Transverse colon (tissue), 4 donors: ENCODE data around the gene ARHGAP12. TPM values are rescaled to one million over a fixed set of nuclear protein-coding genes. Genes with fewer than 3 reads are reported as not detected.
"Not testable (repeated sequence)": the region's sequence is repeated elsewhere in the genome, so short reads cannot be mapped to it uniquely, and the experiment has no call there.

Experiments
- DNase-seq: peaks from one replicate; pipeline ENCODE4 v3.0.0-alpha.2; 2019
- H3K27ac ChIP-seq, 4 donors: fragments of 200-600 bp; sonication (generic); 2 replicates each; pipeline ENCODE4 v1.5.1; 2016 to 2018; ENCODE audit warnings: inconsistent platforms in 4 of 4
- H3K27me3 ChIP-seq: fragments of 200-600 bp; sonication (generic); 2 replicates; pipeline ENCODE4 v1.5.1; 2017; ENCODE audit warnings: inconsistent platforms
- H3K36me3 ChIP-seq, 4 donors: fragments of 200-600 bp; sonication (generic); 2 replicates each; pipeline ENCODE4 v1.5.1; 2017 to 2019; ENCODE audit warnings: inconsistent platforms in 4 of 4
- H3K4me1 ChIP-seq, 4 donors: fragments of 200-600 bp; sonication (generic); 2 replicates each; pipeline ENCODE4 v1.5.1; 2017 to 2020; ENCODE audit warnings: inconsistent platforms in 4 of 4
- H3K4me3 ChIP-seq, 4 donors: fragments of 200-600 bp; sonication (generic); 1 replicate in 1 of 4; 2 replicates in 3 of 4; pipeline versions ENCODE4 v1.5.1 to v1.6.1; 2017 to 2019; ENCODE audit warnings: inconsistent platforms in 4 of 4
- H3K9me3 ChIP-seq, 2 donors: fragments of 200-600 bp; sonication (generic); 2 replicates each; pipeline ENCODE4 v1.5.1; 2017 to 2019; ENCODE audit warnings: inconsistent platforms in 2 of 2
- CTCF ChIP-seq, 5 experiments: fragments of 200-600 bp in 3 of 5; fragments of 450-650 bp in 2 of 5; sonication (generic) in 3 of 5; IDR thresholded peaks; 1 replicate in 2 of 5; 2 replicates in 3 of 5; pipeline ENCODE4 v1.5.1; 2016 to 2017; ENCODE audit warnings: antibody characterized with exemption in 5 of 5, inconsistent platforms in 3 of 5, mild to moderate bottlenecking in 2 of 5, moderate library complexity in 1 of 5
- EP300 ChIP-seq: sonication (generic); formaldehyde crosslinking; IDR thresholded peaks from one replicate; pipeline ENCODE4 v1.6.1; 2017; ENCODE audit warnings: antibody characterized with exemption, low read depth
- POLR2A ChIP-seq: fragments of 450-650 bp; IDR thresholded peaks from one replicate; pipeline ENCODE4 v1.6.1; 2016; ENCODE audit warnings: antibody characterized with exemption, mild to moderate bottlenecking, moderate library complexity
- POLR2AphosphoS5 ChIP-seq, 3 donors: sonication (generic); formaldehyde crosslinking; IDR thresholded peaks; one replicate each; pipeline ENCODE4 v1.6.1; 2016; ENCODE audit warnings: antibody characterized with exemption in 3 of 3
- WGBS, 2 donors: methylation state at CpG; one replicate each; pipeline ENCODE4 v1.1.5; 2018; ENCODE audit warnings: low coverage in 1 of 2; 5-methylcytosine and 5-hydroxymethylcytosine counted together
- in situ Hi-C, 4 donors: fragments of 200-750 bp; cut with MboI; loops; one replicate each; pipeline versions ENCODE4 v1.15.0 to v1.15.1; 2017; ENCODE audit warnings: low sequenced_read_pairs in 3 of 4, low pct_ligation_motif_present in 1 of 4, low pct_unique_long_range_greater_than_20kb in 1 of 4
- intact Hi-C: fragments of 100-400 bp; cut with DNase I; formaldehyde crosslinking; loops from one replicate; pipeline ENCODE4 v1.15.1; 2023; ENCODE audit warnings: low total_unique reads
- total RNA-seq, 4 donors: library from RNA; depleted of rRNA; stranded (reverse); fragments of >200 nt; gene quantifications; one replicate each; pipeline ENCODE4 v1.1.0, GENCODE V29; 2016

The ARHGAP12 gene
- total RNA-seq, 4 donors from 2014 or later: 19.9 to 60.5 (median 46.1) TPM

DNA sequence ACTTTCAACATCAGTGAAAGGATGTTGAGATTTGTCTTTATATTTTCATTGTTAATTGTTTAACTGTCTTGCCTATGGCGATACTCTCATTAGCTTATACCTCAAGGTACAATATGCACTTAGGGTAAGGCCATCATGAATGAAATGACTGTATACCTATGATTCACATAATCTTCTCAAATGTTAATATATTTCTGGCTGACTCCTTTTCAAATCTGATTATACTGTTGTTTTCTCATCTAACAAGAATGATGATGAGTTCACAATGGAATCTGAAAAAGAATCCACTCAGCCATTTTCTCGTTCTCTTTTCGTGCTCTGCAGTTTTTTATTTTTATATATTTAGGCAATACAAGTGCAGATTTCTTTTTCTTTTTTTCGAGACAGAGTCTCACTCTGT, 159.1 kb downstream of the ARHGAP12 start:
- 63 to 66% methylated on average over 4 of the region's 4 CpGs for WGBS, 2 donors
- TF ChIP-seq EP300 (no peak), POLR2A (no peak), CTCF (IDR thresholded peaks at IDR 0.05) (no peak), POLR2AphosphoS5 (IDR thresholded peaks at IDR 0.05) (no peak)
- H3K4me3 ChIP-seq: no peak overlapping the region
- no peaks in the 10 kb centered on the region for H3K27me3 ChIP-seq
- intact Hi-C loops (no loop called here), in situ Hi-C loops (loop anchor here in 2 of 4 donors (25.0 kb wide), 2 partner anchors 632 to 982 kb away; no protein-coding TSS in a partner anchor)
- no peak for DNase-seq
- H3K27ac ChIP-seq: no peak overlapping the region
- no peaks in the 10 kb centered on the region for H3K36me3 ChIP-seq
- H3K9me3 ChIP-seq: no peaks in the 10 kb centered on the region
- H3K4me1 ChIP-seq: no peaks in the 10 kb centered on the region

GRCh38 chr10:31768935-31769334, 159.7 kb downstream of the ARHGAP12 start:
- H3K9me3 ChIP-seq, H3K4me1 ChIP-seq, H3K36me3 ChIP-seq, intact Hi-C loops, H3K4me3 ChIP-seq, DNase-seq, H3K27ac ChIP-seq, H3K27me3 ChIP-seq: not testable (repeated sequence)
- WGBS, 2 donors: 85 to 91% methylated on average over 7 of the region's 7 CpGs
- in situ Hi-C loops: loop anchor here in 2 of 4 donors (25.0 kb wide), 2 partner anchors 632 to 982 kb away; no protein-coding TSS in a partner anchor

- H3K4me3 ChIP-seq: no peak overlapping the region
- 86 to 100% methylated on average over 1 of the region's 1 CpG for WGBS, 2 donors
- in situ Hi-C loops (loop anchor here in 2 of 4 donors (25.0 kb wide), 2 partner anchors 631 to 981 kb away; no protein-coding TSS in a partner anchor), intact Hi-C loops (no loop called here)
- H3K27me3 ChIP-seq: no peaks in the 10 kb centered on the region
- no peak for DNase-seq
- H3K4me1 ChIP-seq: no peaks in the 10 kb centered on the region
- H3K36me3 ChIP-seq: no peaks in the 10 kb centered on the region
- H3K27ac ChIP-seq: no peak overlapping the region
- TF ChIP-seq POLR2AphosphoS5 (IDR thresholded peaks at IDR 0.05) (no peak), EP300 (no peak)
- H3K9me3 ChIP-seq: no peaks in the 10 kb centered on the region
Measured at GRCh38 chr10:31768467-31768866, 160.2 kb downstream of the ARHGAP12 start.

GRCh38 chr10:31765541-31765940, 163.1 kb downstream of the ARHGAP12 start:
- no peak for DNase-seq
- Histone ChIP-seq H3K9me3 (no peaks in the 10 kb centered on the region), H3K36me3 (no peaks in the 10 kb centered on the region), H3K27ac (no peak overlapping the region), H3K27me3 (no peaks in the 10 kb centered on the region), H3K4me3 (no peak overlapping the region), H3K4me1 (peaks cover 2 to 7% (median 6%) of the 10 kb centered on the region in 4 donors)
- intact Hi-C loops (no loop called here), in situ Hi-C loops (loop anchor here in 2 of 4 donors (25.0 kb wide), 2 partner anchors 628 to 978 kb away; no protein-coding TSS in a partner anchor)
- 92% methylated on average over 8 of the region's 9 CpGs; no CpG with 5 or more reads in 1 of the 2 donors for WGBS, 2 donors
- TF ChIP-seq EP300: no peak
- TF ChIP-seq POLR2A: no peak
- no peak for TF ChIP-seq CTCF (IDR thresholded peaks at IDR 0.05)
- TF ChIP-seq POLR2AphosphoS5 (IDR thresholded peaks at IDR 0.05): no peak

DNA sequence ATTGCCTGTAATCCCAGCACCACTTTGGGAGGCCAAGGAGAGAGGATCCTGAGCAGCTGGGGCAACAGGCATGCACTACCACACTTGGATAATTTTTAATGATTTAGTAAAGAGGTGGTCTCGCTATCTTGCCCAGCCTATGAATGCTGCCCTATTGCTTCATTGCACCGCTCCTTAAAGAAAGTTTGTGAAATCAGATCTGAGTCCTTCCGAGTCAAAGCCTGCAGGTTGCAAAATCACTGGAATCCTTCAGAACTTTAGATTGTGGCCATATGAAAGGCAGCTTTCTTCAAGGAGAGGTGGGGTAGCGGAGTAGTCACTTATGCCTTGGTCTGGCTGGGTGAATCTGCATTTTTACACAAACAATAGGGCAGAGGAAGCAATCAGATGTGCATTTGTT, 166.3 kb downstream of the ARHGAP12 start:
- peaks cover 10 to 22% (median 15%) of the 10 kb centered on the region in 4 donors for H3K4me1 ChIP-seq
- no peak for TF ChIP-seq CTCF (IDR thresholded peaks at IDR 0.05)
- no peak for TF ChIP-seq EP300
- no peak for TF ChIP-seq POLR2AphosphoS5 (IDR thresholded peaks at IDR 0.05)
- TF ChIP-seq POLR2A: no peak
- no peaks in the 10 kb centered on the region for H3K9me3 ChIP-seq
- H3K36me3 ChIP-seq: no peaks in the 10 kb centered on the region
- H3K27ac ChIP-seq: no peak overlapping the region
- no peaks in the 10 kb centered on the region for H3K27me3 ChIP-seq
- no peak overlapping the region for H3K4me3 ChIP-seq
- intact Hi-C loops (no loop called here), in situ Hi-C loops (loop anchor here in 2 of 4 donors (25.0 kb wide), 2 partner anchors 625 to 975 kb away; no protein-coding TSS in a partner anchor)
- 96% methylated on average over 4 of the region's 4 CpGs; no CpG with 5 or more reads in 1 of the 2 donors for WGBS, 2 donors
- DNase-seq: no peak
